Activated CD4-positive, CD25-positive, alpha-beta regulatory T cell (primary cell): ENCODE results near the gene TMEM94.
A peak's percentile ranks its signal among the peaks of the same experiment; 100 is the strongest.
"Not testable (repeated sequence)": the region's sequence is repeated elsewhere in the genome, so short reads cannot be mapped to it uniquely, and the experiment has no call there.

Experiments used
- DNase-seq, 4 experiments: peaks; one replicate each; lab custom pipeline; 2025; lab: John Stamatoyannopoulos, UW

TMEM94 gene

GRCh38 chr17:75445896-75446295, 10.5 kb upstream of the TMEM94 start:
- DNase-seq, result not testable (repeated sequence)

- DNase-seq, result no peak
Observed at GRCh38 chr17:75447951-75448856, 8.2 kb upstream of the TMEM94 start.

GRCh38 chr17:75450270-75450669, 6.2 kb upstream of the TMEM94 start:
- DNase-seq, result no peak

- DNase-seq, result no peak
Observed at GRCh38 chr17:75454193-75454592, 2.2 kb upstream of the TMEM94 start.

GRCh38 chr17:75454672-75455071, 1.8 kb upstream of the TMEM94 start:
- not testable (repeated sequence) for DNase-seq

- peak in 1 of 4 experiments; percentile 11 for DNase-seq
Observed at GRCh38 chr17:75456039-75456416, 407 bp upstream of the TMEM94 start.

GRCh38 chr17:75457047-75457654, 716 bp downstream of the TMEM94 start:
- DNase-seq, result peak in 1 of 4 experiments; percentile 14

GRCh38 chr17:75459246-75459589, 2.8 kb downstream of the TMEM94 start:
- DNase-seq, result no peak

GRCh38 chr17:75459590-75460267, 3.3 kb downstream of the TMEM94 start:
- DNase-seq, result no peak

GRCh38 chr17:75460295-75460694, 3.9 kb downstream of the TMEM94 start:
- no peak for DNase-seq

- no peak for DNase-seq
Observed at GRCh38 chr17:75463603-75464002, 7.2 kb downstream of the TMEM94 start.

GRCh38 chr17:75465039-75465438, 8.6 kb downstream of the TMEM94 start:
- DNase-seq, result no peak

GRCh38 chr17:75468291-75468754, 11.9 kb downstream of the TMEM94 start:
- DNase-seq, result no peak

GRCh38 chr17:75468779-75469373, 12.4 kb downstream of the TMEM94 start:
- DNase-seq, result no peak

- no peak for DNase-seq
Observed at GRCh38 chr17:75471207-75471606, 14.8 kb downstream of the TMEM94 start.

GRCh38 chr17:75472119-75472518, 15.7 kb downstream of the TMEM94 start:
- DNase-seq, result no peak

- DNase-seq, result no peak
Observed at GRCh38 chr17:75473246-75473645, 16.8 kb downstream of the TMEM94 start.

GRCh38 chr17:75474736-75475135, 18.3 kb downstream of the TMEM94 start:
- no peak for DNase-seq

GRCh38 chr17:75475144-75475835, 18.9 kb downstream of the TMEM94 start:
- no peak for DNase-seq

GRCh38 chr17:75475851-75476250, 19.4 kb downstream of the TMEM94 start:
- no peak for DNase-seq

GRCh38 chr17:75476271-75476671, 19.8 kb downstream of the TMEM94 start:
- no peak for DNase-seq
